Measurements from ENCODE around the gene CALY. TPM values are rescaled to one million over a fixed set of nuclear protein-coding genes. Genes with fewer than 3 reads are reported as not detected.

CALY gene
- total and polyA plus RNA-seq, 4 donors = not detected

GRCh38 chr10:133292919-133293809 lies 43.5 kb downstream of the CALY start:
- Histone ChIP-seq H3K9ac (ENCODE audit: insufficient read depth in 1 of 2, low read length in 2 of 2) (no peak overlapping the region), H3K36me3 (ENCODE audit: control insufficient read depth in 4 of 4, insufficient read depth in 4 of 4, low read length in 4 of 4) (peaks cover 12 to 78% (median 42%) of the 10 kb centered on the region in 4 donors), H3K4me1 (ENCODE audit: control insufficient read depth in 5 of 5, insufficient read depth in 5 of 5, low read length in 5 of 5) (no peaks in the 10 kb centered on the region), H3K27ac (ENCODE audit: low read depth in 1 of 2, low read length in 1 of 2) (no peak overlapping the region), H3K4me3 (no peak overlapping the region), H3K9me3 (ENCODE audit: control insufficient read depth in 4 of 4, insufficient read depth in 3 of 4, low read length in 3 of 4) (no peaks in the 10 kb centered on the region), H3K27me3 (ENCODE audit: control insufficient read depth in 3 of 3, insufficient read depth in 3 of 3, low read length in 2 of 3) (no peaks in the 10 kb centered on the region)
- no peak for TF ChIP-seq CTCF (IDR thresholded peaks at IDR 0.05; ENCODE audit: control extremely low read depth, extremely low read depth)
- 88 to 91% methylated on average over 37 to 38 of the region's 38 CpGs for WGBS, 2 donors
- peak; percentile 67 for ATAC-seq (ENCODE audit: insufficient read depth, low FRiP score)
- DNase-seq = no peak

- TF ChIP-seq CTCF (IDR thresholded peaks at IDR 0.05; ENCODE audit: control extremely low read depth, extremely low read depth) = no peak
- no peak overlapping the region for H3K9ac ChIP-seq (ENCODE audit: insufficient read depth in 1 of 2, low read length in 2 of 2)
- WGBS, 2 donors = 96 to 98% methylated on average over 24 of the region's 24 CpGs
- ATAC-seq (ENCODE audit: insufficient read depth, low FRiP score) = no peak
- no peaks in the 10 kb centered on the region for H3K9me3 ChIP-seq (ENCODE audit: control insufficient read depth in 4 of 4, insufficient read depth in 3 of 4, low read length in 3 of 4)
- H3K4me3 ChIP-seq = no peak overlapping the region
- H3K27ac ChIP-seq (ENCODE audit: low read depth in 1 of 2, low read length in 1 of 2) = no peak overlapping the region
- no peaks in the 10 kb centered on the region for H3K27me3 ChIP-seq (ENCODE audit: control insufficient read depth in 3 of 3, insufficient read depth in 3 of 3, low read length in 2 of 3)
- H3K36me3 ChIP-seq (ENCODE audit: control insufficient read depth in 4 of 4, insufficient read depth in 4 of 4, low read length in 4 of 4) = peaks cover 14 to 74% (median 29%) of the 10 kb centered on the region in 4 donors
- no peak for DNase-seq
- H3K4me1 ChIP-seq (ENCODE audit: control insufficient read depth in 5 of 5, insufficient read depth in 5 of 5, low read length in 5 of 5) = no peaks in the 10 kb centered on the region
Observed at GRCh38 chr10:133289761-133290160, 46.9 kb downstream of the CALY start.

GRCh38 chr10:133287832-133288500 lies 48.7 kb downstream of the CALY start:
- DNase-seq (no peak), ATAC-seq (ENCODE audit: insufficient read depth, low FRiP score) (no peak)
- Histone ChIP-seq H3K4me1 (ENCODE audit: control insufficient read depth in 5 of 5, insufficient read depth in 5 of 5, low read length in 5 of 5) (no peaks in the 10 kb centered on the region), H3K27ac (ENCODE audit: low read depth in 1 of 2, low read length in 1 of 2) (no peak overlapping the region), H3K9ac (ENCODE audit: insufficient read depth in 1 of 2, low read length in 2 of 2) (no peak overlapping the region), H3K9me3 (ENCODE audit: control insufficient read depth in 4 of 4, insufficient read depth in 3 of 4, low read length in 3 of 4) (peaks cover 0 to 4% (median 0%) of the 10 kb centered on the region in 4 donors), H3K27me3 (ENCODE audit: control insufficient read depth in 3 of 3, insufficient read depth in 3 of 3, low read length in 2 of 3) (no peaks in the 10 kb centered on the region), H3K4me3 (no peak overlapping the region), H3K36me3 (ENCODE audit: control insufficient read depth in 4 of 4, insufficient read depth in 4 of 4, low read length in 4 of 4) (peaks cover 18 to 74% (median 34%) of the 10 kb centered on the region in 4 donors)
- WGBS, 2 donors = 95 to 96% methylated on average over 46 of the region's 46 CpGs
- TF ChIP-seq CTCF (IDR thresholded peaks at IDR 0.05; ENCODE audit: control extremely low read depth, extremely low read depth) = no peak

Measured in lung (tissue), 12 donors.